ENCODE measurements around the gene DENND6A.
"Not testable (repeated sequence)": the region's sequence is repeated elsewhere in the genome, so short reads cannot be mapped to it uniquely, and the experiment has no call there.

DENND6A gene

DNA sequence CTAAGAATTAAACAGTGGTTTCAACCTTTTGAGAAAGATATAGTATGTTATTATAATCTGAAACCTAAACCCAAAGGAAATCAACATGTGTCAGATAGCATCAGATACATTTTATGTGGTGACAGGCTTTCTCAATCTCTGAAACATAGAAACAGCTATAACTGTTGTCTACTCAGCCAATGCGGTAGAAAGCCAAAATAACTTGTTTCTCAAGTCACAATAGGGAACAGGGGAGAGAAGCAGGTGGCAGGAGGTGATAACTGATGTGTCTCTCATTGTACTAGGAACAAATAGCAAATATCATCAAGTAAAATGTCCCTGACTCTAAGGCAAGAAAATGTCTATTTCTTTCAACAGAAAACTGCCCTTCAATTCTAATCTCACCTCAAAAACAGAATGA, 38.6 kb downstream of the DENND6A start:
- H3K27me3 ChIP-seq (replicated peaks; ENCODE audit: control insufficient read depth, insufficient read depth, low read length) = no peaks in the 10 kb centered on the region
- no peak overlapping the region for H3K4me3 ChIP-seq (replicated peaks; ENCODE audit: low read depth, low read length)
- no peak for DNase-seq (ENCODE audit: extremely low read depth, insufficient read length)
- TF ChIP-seq, protein P1, sequence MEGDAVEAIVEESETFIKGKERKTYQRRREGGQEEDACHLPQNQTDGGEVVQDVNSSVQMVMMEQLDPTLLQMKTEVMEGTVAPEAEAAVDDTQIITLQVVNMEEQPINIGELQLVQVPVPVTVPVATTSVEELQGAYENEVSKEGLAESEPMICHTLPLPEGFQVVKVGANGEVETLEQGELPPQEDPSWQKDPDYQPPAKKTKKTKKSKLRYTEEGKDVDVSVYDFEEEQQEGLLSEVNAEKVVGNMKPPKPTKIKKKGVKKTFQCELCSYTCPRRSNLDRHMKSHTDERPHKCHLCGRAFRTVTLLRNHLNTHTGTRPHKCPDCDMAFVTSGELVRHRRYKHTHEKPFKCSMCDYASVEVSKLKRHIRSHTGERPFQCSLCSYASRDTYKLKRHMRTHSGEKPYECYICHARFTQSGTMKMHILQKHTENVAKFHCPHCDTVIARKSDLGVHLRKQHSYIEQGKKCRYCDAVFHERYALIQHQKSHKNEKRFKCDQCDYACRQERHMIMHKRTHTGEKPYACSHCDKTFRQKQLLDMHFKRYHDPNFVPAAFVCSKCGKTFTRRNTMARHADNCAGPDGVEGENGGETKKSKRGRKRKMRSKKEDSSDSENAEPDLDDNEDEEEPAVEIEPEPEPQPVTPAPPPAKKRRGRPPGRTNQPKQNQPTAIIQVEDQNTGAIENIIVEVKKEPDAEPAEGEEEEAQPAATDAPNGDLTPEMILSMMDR (IDR thresholded peaks at IDR 0.05; ENCODE audit: insufficient read depth, low read length, poor library complexity, severe bottlenecking) = no peak
- H3K36me3 ChIP-seq (ENCODE audit: control insufficient read depth, insufficient read depth, low read length) = no peaks in the 10 kb centered on the region; the same call in 1 of the 2 replicates

DNA sequence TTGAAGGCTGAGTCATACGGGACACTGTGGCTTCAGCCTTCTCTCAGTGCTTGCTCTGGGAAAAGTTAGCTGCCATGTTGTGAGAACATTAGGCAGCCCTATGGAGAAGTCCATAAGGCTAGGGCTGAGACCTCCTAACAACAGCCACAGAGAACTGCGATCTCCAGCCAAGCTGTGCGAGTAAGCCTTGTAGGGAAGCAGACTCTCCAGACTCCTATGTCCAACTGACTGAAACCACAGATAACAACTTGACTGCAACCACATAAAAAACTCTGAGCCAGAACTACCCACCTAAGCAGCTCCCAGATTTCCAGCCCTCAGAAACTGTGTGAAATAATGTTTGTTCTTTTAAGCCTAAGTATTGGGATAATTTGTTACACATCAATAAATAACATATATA, 40.7 kb downstream of the DENND6A start:
- TF ChIP-seq, protein P1 (IDR thresholded peaks at IDR 0.05; ENCODE audit: insufficient read depth, low read length, poor library complexity, severe bottlenecking) = no peak
- H3K36me3 ChIP-seq (ENCODE audit: control insufficient read depth, insufficient read depth, low read length) = no peaks in the 10 kb centered on the region; the same call in 1 of the 2 replicates
- H3K4me3 ChIP-seq (replicated peaks; ENCODE audit: low read depth, low read length) = no peak overlapping the region
- H3K27me3 ChIP-seq (replicated peaks; ENCODE audit: control insufficient read depth, insufficient read depth, low read length) = no peaks in the 10 kb centered on the region
- DNase-seq (ENCODE audit: extremely low read depth, insufficient read length) = no peak

DNA sequence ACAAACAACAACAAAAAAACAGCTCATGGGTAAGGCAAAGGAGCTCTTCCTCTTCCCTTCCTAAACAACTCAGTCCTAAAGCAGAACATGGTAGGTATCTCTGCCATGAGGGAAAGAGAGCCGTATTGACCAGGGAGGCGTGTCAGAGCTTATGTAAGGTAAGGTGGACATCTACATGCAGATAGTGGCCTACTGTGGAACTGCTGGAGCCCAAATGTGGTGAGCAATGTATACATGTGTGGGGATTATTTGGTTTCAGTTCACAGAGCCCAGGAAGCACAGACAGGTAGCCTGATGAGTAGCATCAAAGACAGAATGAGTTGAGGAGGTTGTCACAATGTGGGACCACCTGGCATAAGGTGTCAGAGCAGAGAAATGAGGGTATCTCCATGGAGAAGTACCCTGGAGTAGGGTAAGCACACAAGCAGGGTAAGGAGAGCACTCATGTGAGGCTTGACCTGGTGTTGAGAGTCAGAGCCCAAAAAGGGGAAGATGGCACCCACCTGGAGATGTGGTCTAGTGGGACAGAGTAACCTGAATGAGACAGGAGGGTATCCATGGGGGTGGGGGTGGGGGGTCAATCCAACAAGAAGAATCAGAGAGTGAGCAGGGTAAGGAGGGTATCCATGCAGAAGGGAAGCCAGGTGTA, 45.5 kb downstream of the DENND6A start:
- Histone ChIP-seq H3K36me3 (ENCODE audit: control insufficient read depth, insufficient read depth, low read length) (no peaks in the 10 kb centered on the region; the same call in 1 of the 2 replicates), H3K27me3 (replicated peaks; ENCODE audit: control insufficient read depth, insufficient read depth, low read length) (no peaks in the 10 kb centered on the region), H3K4me3 (replicated peaks; ENCODE audit: low read depth, low read length) (no peak overlapping the region)
- TF ChIP-seq, protein P1 (IDR thresholded peaks at IDR 0.05; ENCODE audit: insufficient read depth, low read length, poor library complexity, severe bottlenecking) = no peak
- DNase-seq (ENCODE audit: extremely low read depth, insufficient read length) = no peak

DNA sequence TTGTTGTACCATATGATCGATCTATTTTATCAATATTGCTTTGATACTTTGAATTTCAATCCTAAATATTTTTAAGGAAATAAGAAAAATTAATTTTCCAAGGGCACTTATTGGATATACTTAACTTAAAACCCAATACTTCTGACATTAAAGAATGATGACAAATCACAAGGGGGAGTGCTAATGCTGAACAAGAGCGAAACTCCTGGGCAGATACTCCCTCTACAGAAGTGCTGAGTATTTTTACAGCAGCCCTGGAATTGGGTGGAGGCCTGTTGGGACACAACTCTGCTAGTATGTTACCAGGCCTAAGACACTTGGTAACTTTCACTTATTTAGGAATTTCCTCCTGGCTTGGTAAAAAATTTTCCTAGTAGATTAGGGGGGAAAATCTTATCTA, 46.2 kb downstream of the DENND6A start:
- Histone ChIP-seq H3K4me3 (replicated peaks; ENCODE audit: low read depth, low read length) (no peak overlapping the region), H3K27me3 (replicated peaks; ENCODE audit: control insufficient read depth, insufficient read depth, low read length) (no peaks in the 10 kb centered on the region), H3K36me3 (ENCODE audit: control insufficient read depth, insufficient read depth, low read length) (no peaks in the 10 kb centered on the region)
- no peak for DNase-seq (ENCODE audit: extremely low read depth, insufficient read length)
- TF ChIP-seq, protein P1 (IDR thresholded peaks at IDR 0.05; ENCODE audit: insufficient read depth, low read length, poor library complexity, severe bottlenecking) = no peak

DNA sequence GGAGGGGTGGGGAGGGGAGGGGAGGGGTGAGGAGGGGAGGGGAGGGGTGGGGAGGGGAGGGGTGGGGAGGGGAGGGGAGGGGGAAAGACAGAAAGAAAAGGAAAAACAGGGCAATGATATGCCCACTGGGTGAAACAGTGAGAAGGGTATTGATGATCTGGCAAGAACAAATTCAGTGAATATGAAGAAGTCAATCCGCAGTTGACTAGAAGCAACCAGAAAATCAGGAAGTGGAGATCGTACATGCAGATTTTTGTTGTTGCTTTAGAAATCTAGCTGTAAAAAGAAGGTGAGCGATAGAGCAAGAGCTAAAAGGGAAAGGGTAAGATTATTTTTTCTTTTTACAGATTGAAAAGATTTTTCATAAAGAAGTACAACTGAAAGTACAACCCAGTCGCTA, 48.1 kb downstream of the DENND6A start:
- no peaks in the 10 kb centered on the region for H3K27me3 ChIP-seq (replicated peaks; ENCODE audit: control insufficient read depth, insufficient read depth, low read length)
- DNase-seq (ENCODE audit: extremely low read depth, insufficient read length) = no peak
- no peaks in the 10 kb centered on the region; the same call in 1 of the 2 replicates for H3K36me3 ChIP-seq (ENCODE audit: control insufficient read depth, insufficient read depth, low read length)
- no peak overlapping the region for H3K4me3 ChIP-seq (replicated peaks; ENCODE audit: low read depth, low read length)
- TF ChIP-seq, protein P1 (IDR thresholded peaks at IDR 0.05; ENCODE audit: insufficient read depth, low read length, poor library complexity, severe bottlenecking) = no peak

DNA sequence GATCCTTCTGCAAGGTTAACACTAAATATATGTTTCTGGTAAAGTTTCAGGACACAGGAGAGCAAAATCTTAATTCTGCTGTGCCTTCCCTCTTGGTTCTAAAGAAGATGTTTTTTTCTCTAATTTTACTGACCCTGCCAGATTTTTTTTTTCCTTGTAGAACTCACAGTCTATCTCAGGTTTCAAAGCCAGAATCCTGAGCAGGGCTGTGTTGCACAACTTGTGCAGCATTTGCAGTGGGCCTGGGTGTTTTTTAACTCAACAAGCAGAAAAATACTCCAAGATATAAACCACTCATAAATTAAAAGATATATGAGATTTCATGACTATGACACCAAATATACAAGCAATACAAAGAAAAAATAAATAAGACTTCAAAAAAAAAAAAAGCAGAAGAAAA, 55.5 kb downstream of the DENND6A start:
- Histone ChIP-seq H3K27me3 (replicated peaks; ENCODE audit: control insufficient read depth, insufficient read depth, low read length) (no peaks in the 10 kb centered on the region), H3K36me3 (ENCODE audit: control insufficient read depth, insufficient read depth, low read length) (no peaks in the 10 kb centered on the region; the same call in 1 of the 2 replicates), H3K4me3 (replicated peaks; ENCODE audit: low read depth, low read length) (no peak overlapping the region)
- TF ChIP-seq, protein P1 (IDR thresholded peaks at IDR 0.05; ENCODE audit: insufficient read depth, low read length, poor library complexity, severe bottlenecking) = no peak
- DNase-seq (ENCODE audit: extremely low read depth, insufficient read length) = no peak

DNA sequence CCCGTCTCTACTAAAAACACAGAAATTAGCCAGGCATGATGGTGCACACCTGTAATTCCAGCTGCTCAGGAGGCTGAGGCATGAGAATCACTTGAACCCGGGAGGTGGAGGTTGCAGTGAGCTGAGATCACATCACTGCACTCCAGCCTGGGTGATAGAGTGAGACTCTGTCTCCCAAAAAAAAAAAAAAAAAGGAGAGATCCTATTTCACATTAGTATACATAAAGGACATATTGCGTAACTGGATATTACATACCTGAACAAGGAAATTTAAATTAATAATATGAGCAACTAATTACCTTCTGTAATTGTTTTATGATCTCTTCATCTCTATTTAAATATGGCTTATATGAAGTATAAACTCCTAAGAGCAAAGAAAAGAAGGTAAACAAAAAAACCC, 58.6 kb downstream of the DENND6A start:
- not testable (repeated sequence) for DNase-seq (ENCODE audit: extremely low read depth, insufficient read length); H3K36me3 ChIP-seq (ENCODE audit: control insufficient read depth, insufficient read depth, low read length); H3K27me3 ChIP-seq (replicated peaks; ENCODE audit: control insufficient read depth, insufficient read depth, low read length); H3K4me3 ChIP-seq (replicated peaks; ENCODE audit: low read depth, low read length)
